HL-60 (cell line): Measurements from ENCODE around the gene NUP210.
"Not testable (repeated sequence)": the region's sequence is repeated elsewhere in the genome, so short reads cannot be mapped to it uniquely, and the experiment has no call there.

Experiments used
- DNase-seq, 2 experiments: peaks; one replicate each; pipeline ENCODE4 v3.0.0-alpha.2; 2010 to 2020; ENCODE audit warnings: low read depth in 1 of 2, low spot score in 1 of 2
- H3K27ac ChIP-seq: fragments of 250-450 bp; sonication (Bioruptor Pico); replicated peaks from 2 replicates; pipeline ENCODE4 v1.5.1; 2020; ENCODE audit warnings: mild to moderate bottlenecking, moderate library complexity
- H3K27me3 ChIP-seq: fragments of 250-450 bp; sonication (Bioruptor Pico); 2 replicates; pipeline ENCODE4 v1.5.1; 2021; ENCODE audit warnings: mild to moderate bottlenecking, moderate library complexity; ENCODE audit not compliant: insufficient read depth, poor library complexity, severe bottlenecking
- H3K4me3 ChIP-seq: replicated peaks from 2 replicates; pipeline ENCODE4 v1.5.1; 2011; ENCODE audit warnings: mild to moderate bottlenecking, control low read depth, low read length; ENCODE audit not compliant: insufficient read depth
- GABPA ChIP-seq: IDR thresholded peaks from 2 replicates; pipeline ENCODE4 v1.6.1; 2012; ENCODE audit warnings: low read depth
- POLR2AphosphoS5 ChIP-seq: IDR thresholded peaks from 2 replicates; pipeline ENCODE4 v1.6.1; 2012; ENCODE audit warnings: low read depth
- SPI1 ChIP-seq: IDR thresholded peaks from 2 replicates; pipeline ENCODE4 v1.6.1; 2012; ENCODE audit warnings: low read depth, mild to moderate bottlenecking, borderline replicate concordance
- TF ChIP-seq, protein P1 (sequence below): IDR thresholded peaks from one replicate; pipeline ENCODE4 v1.5.1; 2011; ENCODE audit warnings: low read length, control low read depth, inconsistent platforms; ENCODE audit not compliant: insufficient read depth
- TF ChIP-seq, protein P2 (sequence below): IDR thresholded peaks from 2 replicates; pipeline ENCODE4 v1.6.1; 2012; ENCODE audit warnings: low read depth; ENCODE audit not compliant: insufficient replicate concordance

NUP210 gene

DNA sequence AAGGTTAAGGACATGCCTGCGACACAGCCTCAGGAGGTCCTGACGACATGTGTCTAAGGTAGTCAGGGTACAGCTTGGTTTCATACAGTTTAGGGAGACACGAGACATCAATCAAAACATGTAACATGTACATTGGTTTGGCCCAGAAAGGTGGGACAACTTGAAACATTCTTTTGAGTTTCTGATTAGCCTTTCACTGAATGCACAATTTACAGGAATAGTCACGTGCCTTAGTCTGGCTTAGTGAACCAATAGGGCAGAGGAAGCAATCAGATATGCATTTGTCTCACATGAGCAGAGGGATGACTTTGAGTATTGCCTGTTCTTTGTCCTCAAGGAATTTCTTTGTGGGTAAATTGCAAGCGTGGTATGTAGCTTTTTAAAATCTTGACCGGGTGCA, 35.5 kb upstream of the NUP210 start:
- no peak overlapping the region for H3K27ac ChIP-seq
- DNase-seq = no peak
- TF ChIP-seq POLR2AphosphoS5 (no peak), GABPA (no peak), SPI1 (no peak)
- TF ChIP-seq, protein P1, sequence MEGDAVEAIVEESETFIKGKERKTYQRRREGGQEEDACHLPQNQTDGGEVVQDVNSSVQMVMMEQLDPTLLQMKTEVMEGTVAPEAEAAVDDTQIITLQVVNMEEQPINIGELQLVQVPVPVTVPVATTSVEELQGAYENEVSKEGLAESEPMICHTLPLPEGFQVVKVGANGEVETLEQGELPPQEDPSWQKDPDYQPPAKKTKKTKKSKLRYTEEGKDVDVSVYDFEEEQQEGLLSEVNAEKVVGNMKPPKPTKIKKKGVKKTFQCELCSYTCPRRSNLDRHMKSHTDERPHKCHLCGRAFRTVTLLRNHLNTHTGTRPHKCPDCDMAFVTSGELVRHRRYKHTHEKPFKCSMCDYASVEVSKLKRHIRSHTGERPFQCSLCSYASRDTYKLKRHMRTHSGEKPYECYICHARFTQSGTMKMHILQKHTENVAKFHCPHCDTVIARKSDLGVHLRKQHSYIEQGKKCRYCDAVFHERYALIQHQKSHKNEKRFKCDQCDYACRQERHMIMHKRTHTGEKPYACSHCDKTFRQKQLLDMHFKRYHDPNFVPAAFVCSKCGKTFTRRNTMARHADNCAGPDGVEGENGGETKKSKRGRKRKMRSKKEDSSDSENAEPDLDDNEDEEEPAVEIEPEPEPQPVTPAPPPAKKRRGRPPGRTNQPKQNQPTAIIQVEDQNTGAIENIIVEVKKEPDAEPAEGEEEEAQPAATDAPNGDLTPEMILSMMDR = no peak
- TF ChIP-seq, protein P2, sequence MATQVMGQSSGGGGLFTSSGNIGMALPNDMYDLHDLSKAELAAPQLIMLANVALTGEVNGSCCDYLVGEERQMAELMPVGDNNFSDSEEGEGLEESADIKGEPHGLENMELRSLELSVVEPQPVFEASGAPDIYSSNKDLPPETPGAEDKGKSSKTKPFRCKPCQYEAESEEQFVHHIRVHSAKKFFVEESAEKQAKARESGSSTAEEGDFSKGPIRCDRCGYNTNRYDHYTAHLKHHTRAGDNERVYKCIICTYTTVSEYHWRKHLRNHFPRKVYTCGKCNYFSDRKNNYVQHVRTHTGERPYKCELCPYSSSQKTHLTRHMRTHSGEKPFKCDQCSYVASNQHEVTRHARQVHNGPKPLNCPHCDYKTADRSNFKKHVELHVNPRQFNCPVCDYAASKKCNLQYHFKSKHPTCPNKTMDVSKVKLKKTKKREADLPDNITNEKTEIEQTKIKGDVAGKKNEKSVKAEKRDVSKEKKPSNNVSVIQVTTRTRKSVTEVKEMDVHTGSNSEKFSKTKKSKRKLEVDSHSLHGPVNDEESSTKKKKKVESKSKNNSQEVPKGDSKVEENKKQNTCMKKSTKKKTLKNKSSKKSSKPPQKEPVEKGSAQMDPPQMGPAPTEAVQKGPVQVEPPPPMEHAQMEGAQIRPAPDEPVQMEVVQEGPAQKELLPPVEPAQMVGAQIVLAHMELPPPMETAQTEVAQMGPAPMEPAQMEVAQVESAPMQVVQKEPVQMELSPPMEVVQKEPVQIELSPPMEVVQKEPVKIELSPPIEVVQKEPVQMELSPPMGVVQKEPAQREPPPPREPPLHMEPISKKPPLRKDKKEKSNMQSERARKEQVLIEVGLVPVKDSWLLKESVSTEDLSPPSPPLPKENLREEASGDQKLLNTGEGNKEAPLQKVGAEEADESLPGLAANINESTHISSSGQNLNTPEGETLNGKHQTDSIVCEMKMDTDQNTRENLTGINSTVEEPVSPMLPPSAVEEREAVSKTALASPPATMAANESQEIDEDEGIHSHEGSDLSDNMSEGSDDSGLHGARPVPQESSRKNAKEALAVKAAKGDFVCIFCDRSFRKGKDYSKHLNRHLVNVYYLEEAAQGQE = no peak
- H3K4me3 ChIP-seq = no peak overlapping the region
- no peaks in the 10 kb centered on the region for H3K27me3 ChIP-seq

DNA sequence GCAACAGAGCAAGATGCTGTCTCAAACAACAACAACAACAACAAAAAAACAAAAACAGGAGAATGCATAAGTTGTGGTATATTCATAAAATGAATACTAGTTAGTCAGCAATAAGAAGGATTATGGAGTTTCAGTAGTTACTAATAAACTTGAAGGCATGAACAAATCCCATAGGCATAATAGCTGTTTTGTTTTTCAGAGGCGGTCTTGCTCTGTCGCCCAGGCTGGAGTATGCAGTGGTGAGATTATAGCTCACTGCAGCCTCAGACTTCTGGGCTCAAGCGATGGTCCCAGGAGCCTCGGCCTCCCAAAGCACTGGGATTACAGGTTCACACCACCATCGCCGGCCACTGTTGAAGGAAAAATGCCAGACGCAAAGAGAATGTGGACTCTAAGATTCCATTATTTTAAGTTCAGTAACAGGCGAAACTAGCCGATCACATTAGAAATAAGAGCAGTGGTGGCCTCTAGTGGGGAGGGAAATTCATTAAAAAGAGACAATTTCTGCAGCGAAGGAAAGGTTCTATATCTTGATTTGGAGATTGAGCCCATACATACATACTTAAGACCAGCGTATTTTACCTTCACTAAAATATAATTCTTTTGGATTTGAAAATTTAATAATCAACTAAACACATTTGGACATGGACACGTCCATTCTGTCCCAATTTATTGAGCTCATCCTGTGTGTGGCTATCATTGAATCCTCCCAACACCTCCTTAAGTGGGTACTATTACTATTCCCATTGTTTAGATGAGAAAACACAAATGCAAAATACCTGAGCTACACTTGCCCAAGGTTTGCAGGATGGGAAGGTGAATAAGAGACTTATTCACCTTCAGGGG, 32.6 kb upstream of the NUP210 start:
- no peaks in the 10 kb centered on the region for H3K27me3 ChIP-seq
- no peak for TF ChIP-seq POLR2AphosphoS5
- TF ChIP-seq, protein P1 = peak; percentile 45
- peak overlapping the region; percentile 47; the same call in 1 of the 2 replicates for H3K27ac ChIP-seq
- peak; percentile 31 to 52 for DNase-seq
- peak overlapping the region; percentile 51 for H3K4me3 ChIP-seq

DNA sequence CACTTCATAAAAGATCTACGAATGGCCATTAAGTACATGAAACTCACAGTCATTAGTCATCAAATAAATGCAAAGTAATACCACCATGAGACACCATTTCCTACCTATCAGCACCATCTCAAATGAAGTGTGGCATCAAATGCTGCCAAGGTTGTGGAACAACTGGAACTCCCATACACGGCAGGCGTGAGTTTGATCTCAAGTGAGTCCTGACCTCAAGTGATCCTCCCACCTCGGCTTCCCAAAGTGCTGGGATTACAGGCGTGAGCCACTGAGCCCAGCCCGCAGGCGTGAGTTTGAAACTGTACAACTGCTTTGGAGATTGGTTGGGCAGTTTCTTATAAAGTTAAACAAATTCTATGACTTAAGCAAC, 31.2 kb upstream of the NUP210 start:
- 0 out of 2 replicates have a peak overlapping the region, but pooled peaks have one; percentile 7 for H3K27ac ChIP-seq
- TF ChIP-seq, protein P2 = no peak
- TF ChIP-seq SPI1 = no peak
- TF ChIP-seq GABPA = no peak
- no peak for TF ChIP-seq POLR2AphosphoS5
- TF ChIP-seq, protein P1 = no peak
- peak overlapping the region; percentile 51 for H3K4me3 ChIP-seq
- no peak for DNase-seq
- no peaks in the 10 kb centered on the region for H3K27me3 ChIP-seq

DNA sequence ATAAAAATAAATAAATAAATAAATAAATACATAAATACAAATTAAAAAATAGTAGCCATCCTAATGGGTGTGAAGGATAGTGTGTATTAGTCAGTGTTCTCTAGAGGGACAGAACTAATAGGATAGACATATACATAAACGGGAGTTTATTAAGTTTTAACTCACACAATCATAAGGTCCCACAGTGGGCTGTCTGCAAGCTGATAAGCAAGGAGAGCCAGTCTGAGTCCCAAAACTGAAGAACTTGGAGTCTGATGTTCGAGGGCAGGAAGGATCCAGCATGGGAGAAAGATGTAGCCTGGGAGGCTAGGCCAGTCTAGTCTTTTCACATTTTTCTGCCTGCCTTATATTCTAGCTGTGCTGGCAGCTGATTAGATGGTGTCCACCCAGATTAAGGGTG, 22.8 kb upstream of the NUP210 start:
- not testable (repeated sequence) for DNase-seq, H3K27ac ChIP-seq, H3K4me3 ChIP-seq, H3K27me3 ChIP-seq
